Retinal pigment epithelial cell (primary cell): ENCODE data around the gene MASP1.

Experiments
- DNase-seq: peaks from one replicate; pipeline ENCODE4 v3.0.0-alpha.2; 2010; ENCODE audit warnings: low read depth
- H3K4me3 ChIP-seq: 2 replicates; pipeline ENCODE4 v1.5.1; 2011; ENCODE audit warnings: mild to moderate bottlenecking, low read length, control low read depth, moderate library complexity
- TF ChIP-seq, protein P1 (sequence below): conservative IDR thresholded peaks from 2 replicates; pipeline ENCODE4 v1.5.1; 2011; ENCODE audit warnings: low read depth, low read length, control low read depth, inconsistent platforms

Gene MASP1

DNA sequence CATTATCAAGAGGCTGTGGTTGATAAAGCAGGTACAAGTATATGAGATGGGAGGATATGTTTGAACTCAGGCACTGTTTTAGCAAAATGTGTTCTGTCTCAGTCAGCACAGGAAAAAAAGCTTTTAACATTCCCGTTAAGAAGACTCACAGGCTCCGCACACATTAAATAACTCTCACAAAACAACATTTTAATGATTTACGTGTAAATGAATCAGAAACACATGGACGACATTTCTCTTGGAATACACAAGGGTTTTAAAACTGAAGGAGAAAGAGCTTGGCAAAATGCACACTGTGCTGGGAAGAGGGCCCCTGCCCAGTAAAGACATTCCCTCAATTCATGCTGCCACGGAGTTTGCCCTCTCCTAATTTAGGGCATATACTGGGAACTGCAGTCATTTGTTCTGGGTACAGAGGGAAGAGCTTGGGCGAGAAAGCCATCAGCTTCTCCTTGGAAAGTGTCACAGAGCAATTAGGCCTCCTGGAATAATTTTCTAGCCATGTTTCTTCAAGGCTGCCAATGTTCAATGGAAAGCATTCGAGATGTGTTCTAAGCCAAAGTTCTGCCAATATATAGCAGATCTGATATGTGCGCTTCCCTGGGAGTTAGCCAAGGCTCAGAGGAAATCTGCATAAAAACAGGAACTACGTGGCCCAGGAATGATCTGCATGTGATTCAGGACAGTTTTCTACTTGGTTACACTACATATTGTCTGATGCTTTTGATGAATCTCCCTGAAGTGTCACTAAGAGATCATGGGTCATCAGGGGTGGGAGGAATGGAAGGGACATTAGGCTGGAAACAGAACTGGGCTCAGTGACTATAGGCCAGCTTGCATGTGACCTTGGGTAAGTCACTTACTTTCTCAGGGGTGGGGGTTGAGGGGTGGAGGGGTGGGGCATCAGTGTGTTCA, 2.2 kb upstream of the MASP1 start:
- TF ChIP-seq, protein P1, sequence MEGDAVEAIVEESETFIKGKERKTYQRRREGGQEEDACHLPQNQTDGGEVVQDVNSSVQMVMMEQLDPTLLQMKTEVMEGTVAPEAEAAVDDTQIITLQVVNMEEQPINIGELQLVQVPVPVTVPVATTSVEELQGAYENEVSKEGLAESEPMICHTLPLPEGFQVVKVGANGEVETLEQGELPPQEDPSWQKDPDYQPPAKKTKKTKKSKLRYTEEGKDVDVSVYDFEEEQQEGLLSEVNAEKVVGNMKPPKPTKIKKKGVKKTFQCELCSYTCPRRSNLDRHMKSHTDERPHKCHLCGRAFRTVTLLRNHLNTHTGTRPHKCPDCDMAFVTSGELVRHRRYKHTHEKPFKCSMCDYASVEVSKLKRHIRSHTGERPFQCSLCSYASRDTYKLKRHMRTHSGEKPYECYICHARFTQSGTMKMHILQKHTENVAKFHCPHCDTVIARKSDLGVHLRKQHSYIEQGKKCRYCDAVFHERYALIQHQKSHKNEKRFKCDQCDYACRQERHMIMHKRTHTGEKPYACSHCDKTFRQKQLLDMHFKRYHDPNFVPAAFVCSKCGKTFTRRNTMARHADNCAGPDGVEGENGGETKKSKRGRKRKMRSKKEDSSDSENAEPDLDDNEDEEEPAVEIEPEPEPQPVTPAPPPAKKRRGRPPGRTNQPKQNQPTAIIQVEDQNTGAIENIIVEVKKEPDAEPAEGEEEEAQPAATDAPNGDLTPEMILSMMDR, result no peak
- H3K4me3 ChIP-seq, result no peak overlapping the region
- DNase-seq, result no peak

DNA sequence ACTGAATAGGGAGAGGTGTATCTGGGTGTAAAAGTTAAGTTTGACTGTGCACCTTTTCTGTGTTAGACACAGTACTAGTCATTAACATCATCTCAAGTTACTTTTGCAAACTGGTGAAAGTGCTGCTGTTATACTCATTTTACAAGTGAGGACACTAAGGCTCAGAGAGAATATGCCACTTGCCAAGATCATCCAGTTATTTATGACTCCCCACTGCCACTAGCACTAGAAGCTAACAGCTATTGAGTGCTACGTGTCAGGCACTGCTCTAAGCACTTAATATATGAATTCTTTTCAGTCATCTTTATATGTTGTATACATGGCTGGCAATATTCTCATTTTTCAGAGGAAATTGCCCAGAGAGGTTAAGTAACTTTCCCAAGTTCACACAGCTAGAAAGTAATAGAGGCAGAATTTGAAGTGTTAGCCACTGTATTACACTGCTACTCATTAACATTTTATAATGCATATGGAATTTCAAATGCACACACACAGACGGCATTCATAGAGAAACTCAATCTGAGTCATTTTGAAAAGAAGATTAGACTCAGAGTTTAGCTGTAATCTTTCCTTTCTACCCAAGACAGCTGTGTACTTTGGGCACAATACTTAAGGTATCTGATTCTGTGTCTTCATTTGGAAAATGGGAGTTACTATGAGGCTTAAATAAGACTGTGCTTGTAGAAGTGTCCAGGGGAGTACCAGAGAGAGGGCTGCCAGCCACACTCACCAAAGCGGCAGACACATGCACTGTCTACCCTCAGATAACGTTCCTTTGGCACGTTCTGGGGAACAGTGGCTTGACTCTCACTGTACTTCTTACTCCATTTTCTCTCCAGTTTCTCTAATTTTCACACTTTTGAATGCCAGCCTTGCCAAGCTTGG, 1.3 kb upstream of the MASP1 start:
- DNase-seq, result peak; percentile 16
- H3K4me3 ChIP-seq, result no peak overlapping the region
- TF ChIP-seq, protein P1, result no peak

DNA sequence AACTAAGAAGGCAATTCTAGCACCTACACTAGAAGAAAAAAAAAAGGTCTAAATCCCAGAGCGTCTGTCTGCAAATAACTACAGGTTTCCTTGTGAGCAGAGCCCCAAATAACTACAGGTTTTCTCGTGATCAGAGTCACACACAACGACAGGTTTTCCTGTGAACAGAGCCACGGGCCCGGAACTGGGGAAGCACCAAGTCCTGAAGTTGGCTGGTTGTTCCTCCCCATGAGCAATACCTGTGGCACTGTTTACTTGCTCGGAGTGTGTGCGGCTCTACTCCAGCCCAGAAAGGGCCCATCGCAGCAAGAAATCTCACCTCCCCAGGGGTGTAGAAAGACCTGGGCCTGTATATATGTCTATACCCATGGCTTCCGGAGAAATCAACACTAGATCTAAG, 644 bp upstream of the MASP1 start:
- no peak overlapping the region for H3K4me3 ChIP-seq
- DNase-seq, result no peak
- TF ChIP-seq, protein P1, result no peak

DNA sequence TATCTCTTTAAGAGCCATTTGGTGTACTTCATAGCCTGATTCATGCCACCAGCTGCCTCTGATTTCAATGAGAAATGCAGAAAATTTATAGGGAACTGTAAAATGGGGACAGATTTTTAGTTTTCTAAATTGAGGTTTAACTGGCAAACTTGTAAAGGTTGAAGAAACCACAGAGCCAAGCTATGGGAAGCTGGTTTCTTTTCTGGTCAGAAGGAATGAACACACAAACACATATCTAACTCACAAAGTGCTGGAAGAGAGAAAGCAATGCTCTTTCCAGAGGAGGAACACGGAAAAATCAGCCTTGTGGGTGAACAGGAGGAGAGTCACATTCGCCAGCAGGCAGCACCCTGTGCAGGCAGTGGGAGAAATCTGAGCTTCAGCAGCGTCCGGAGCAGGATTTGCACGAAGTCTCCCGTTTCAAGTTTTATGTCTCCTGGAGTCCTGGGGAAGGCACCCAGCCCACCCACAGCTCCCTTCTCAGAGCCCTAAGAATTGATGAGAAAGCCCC, 481 bp downstream of the MASP1 start:
- H3K4me3 ChIP-seq, result peak overlapping the region; percentile 3
- DNase-seq, result no peak
- TF ChIP-seq, protein P1, result no peak

DNA sequence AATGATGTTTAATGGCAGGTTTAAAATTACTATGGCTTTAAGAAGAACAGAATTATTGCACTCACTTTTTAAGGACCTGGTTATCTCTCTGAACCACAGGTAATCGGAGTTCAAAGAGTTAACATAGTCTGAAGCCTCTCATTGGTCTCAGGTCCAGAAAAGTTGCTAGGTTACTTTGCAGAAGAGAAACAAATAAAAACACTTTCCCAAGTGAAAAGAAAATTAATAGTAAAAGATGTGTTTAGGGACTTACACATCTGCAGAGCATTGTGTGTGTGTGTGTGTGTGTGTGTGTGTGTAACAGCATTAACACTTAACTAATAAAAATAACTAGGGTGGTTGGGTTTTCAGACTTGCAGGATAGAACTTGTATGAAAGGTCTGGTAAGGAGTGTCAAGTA, 1.0 kb downstream of the MASP1 start:
- TF ChIP-seq, protein P1, result no peak
- H3K4me3 ChIP-seq, result no peak overlapping the region
- no peak for DNase-seq

DNA sequence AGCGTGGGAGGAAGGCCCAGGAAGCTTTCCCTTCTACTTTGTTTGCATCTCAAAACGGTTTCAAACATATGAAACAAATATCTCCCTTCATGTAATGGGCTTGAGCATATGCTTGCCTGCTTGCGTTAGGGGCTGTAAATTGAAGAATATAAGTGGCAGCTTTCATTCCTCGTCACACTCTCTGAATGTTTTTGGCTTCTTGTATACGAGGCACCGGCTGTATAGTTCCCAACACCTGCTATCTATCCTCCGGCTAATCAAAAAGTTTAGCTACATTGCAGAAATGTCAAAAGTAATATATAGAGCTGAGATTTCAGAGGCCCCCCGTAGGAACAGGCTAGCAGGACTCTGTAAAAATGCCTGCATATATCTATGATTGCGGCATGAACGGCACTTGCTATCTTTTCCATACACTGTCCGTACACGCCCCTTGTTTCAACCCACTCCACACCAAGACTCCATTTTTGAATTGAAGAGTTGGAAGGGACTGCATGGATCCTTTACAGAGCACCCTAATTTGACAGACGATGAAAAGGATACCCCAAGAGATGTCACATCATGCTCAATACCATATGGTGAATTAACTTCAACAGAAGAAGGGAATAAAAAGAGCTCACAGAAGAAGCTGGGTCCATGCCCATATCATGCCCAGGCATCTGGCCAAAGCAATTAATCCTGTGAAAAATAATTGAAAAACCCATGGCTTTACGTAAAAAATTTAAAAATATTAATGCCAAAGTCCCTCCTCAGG, 2.5 kb downstream of the MASP1 start:
- H3K4me3 ChIP-seq, result no peak overlapping the region
- DNase-seq, result no peak
- TF ChIP-seq, protein P1, result no peak
